H1 (cell line): ENCODE results near the gene DAAM1. TPM values are rescaled to one million over a fixed set of nuclear protein-coding genes. Genes with fewer than 3 reads are reported as not detected.

Source experiments
- CTCF ChIA-PET: fragments of 300-600 bp; sonication (Branson Sonifier 250); formaldehyde crosslinking; loops from one replicate; lab custom pipeline; 2021; ENCODE audit not compliant: partially characterized antibody; lab: Charles Lee
- POLR2A ChIA-PET: fragments of 300-600 bp; sonication (Branson Sonifier 250); formaldehyde crosslinking; loops from one replicate; lab custom pipeline; 2021; ENCODE audit warnings: inconsistent platforms; ENCODE audit not compliant: partially characterized antibody; lab: Charles Lee
- DNase-seq, 2 experiments: peaks; one replicate each; pipeline versions ENCODE4 v3.0.0 to v3.0.0-alpha.2; 2010 to 2022; ENCODE audit warnings: low spot score in 2 of 2, low read depth in 1 of 2, mixed read lengths in 1 of 2
- FAIRE-seq: peaks from 2 replicates; lab custom pipeline; 2011; peaks lifted over from hg19 to GRCh38; lab: Jason Lieb, UNC
- H2AFZ ChIP-seq: 2 replicates; pipeline ENCODE4 v1.8.1; 2012; ENCODE audit warnings: low read length, inconsistent platforms
- H2AK5ac ChIP-seq: 2 replicates; pipeline ENCODE4 v1.6.1; 2013; ENCODE audit warnings: low read depth, low read length
- H2BK120ac ChIP-seq: replicated peaks from 2 replicates; pipeline ENCODE3; 2013; ENCODE audit warnings: low read depth, low read length, inconsistent platforms
- H2BK12ac ChIP-seq: 2 replicates; pipeline ENCODE4 v1.6.1; 2013; ENCODE audit warnings: low read depth, low read length
- H2BK15ac ChIP-seq: 2 replicates; pipeline ENCODE4 v1.6.1; 2013; ENCODE audit warnings: low read length
- H2BK20ac ChIP-seq: 2 replicates; pipeline ENCODE4 v1.6.1; 2013; ENCODE audit warnings: low read length
- H2BK5ac ChIP-seq: 2 replicates; pipeline ENCODE4 v1.6.1; 2013; ENCODE audit warnings: low read depth, low read length
- H3K14ac ChIP-seq: 2 replicates; pipeline ENCODE4 v1.6.1; 2013; ENCODE audit warnings: inconsistent platforms; ENCODE audit not compliant: insufficient read length
- H3K18ac ChIP-seq: 2 replicates; pipeline ENCODE4 v1.6.1; 2013; ENCODE audit warnings: low read length; ENCODE audit errors: extremely low read depth
- H3K23ac ChIP-seq: 2 replicates; pipeline ENCODE4 v1.6.1; 2013; ENCODE audit warnings: inconsistent platforms; ENCODE audit not compliant: insufficient read length
- H3K23me2 ChIP-seq: 2 replicates; pipeline ENCODE4 v1.6.1; 2013; ENCODE audit warnings: low read depth, low read length
- H3K27ac ChIP-seq: 2 replicates; pipeline ENCODE4 v1.6.1; 2011; ENCODE audit warnings: low read depth, low read length, inconsistent platforms
- H3K27me3 ChIP-seq, 4 experiments: replicated peaks in 1 of 4; 1 replicate in 1 of 4; 2 replicates in 3 of 4; pipeline versions ENCODE4 v1.6.1 to v1.8.1; 2011 to 2013; ENCODE audit warnings: low read length in 3 of 4, mild to moderate bottlenecking in 3 of 4, inconsistent platforms in 2 of 4, mixed read lengths in 2 of 4, moderate library complexity in 1 of 4; ENCODE audit not compliant: control insufficient read depth in 3 of 4, insufficient read depth in 3 of 4; ENCODE audit errors: extremely low read depth in 1 of 4
- H3K36me3 ChIP-seq, 4 experiments: 2 replicates each; pipeline versions ENCODE4 v1.6.1 to v1.8.1; 2011 to 2013; ENCODE audit warnings: mild to moderate bottlenecking in 4 of 4, low read length in 3 of 4, moderate library complexity in 2 of 4, control low read depth in 1 of 4, inconsistent platforms in 1 of 4; ENCODE audit not compliant: insufficient read depth in 4 of 4, control insufficient read depth in 2 of 4
- H3K4ac ChIP-seq: replicated peaks from 2 replicates; pipeline ENCODE3; 2013; ENCODE audit warnings: low read length, low read depth, mixed read lengths, inconsistent platforms; ENCODE audit not compliant: insufficient read length
- H3K4me1 ChIP-seq, 4 experiments: replicated peaks in 1 of 4; 1 replicate in 1 of 4; 2 replicates in 3 of 4; pipeline versions ENCODE4 v1.6.1 to v1.8.1; 2011 to 2013; ENCODE audit warnings: low read length in 3 of 4, inconsistent platforms in 2 of 4, mixed read lengths in 1 of 4; ENCODE audit not compliant: insufficient read depth in 4 of 4, control insufficient read depth in 3 of 4
- H3K4me2 ChIP-seq, 2 experiments: 2 replicates each; pipeline versions ENCODE4 v1.6.1 to v1.8.1; 2011 to 2013; ENCODE audit warnings: low read depth in 2 of 2, low read length in 2 of 2, control low read depth in 1 of 2, inconsistent platforms in 1 of 2, mild to moderate bottlenecking in 1 of 2; ENCODE audit not compliant: insufficient read depth in 1 of 2
- H3K4me3 ChIP-seq, 4 experiments: fragments of 200-600, 300-600 bp in 1 of 4; sonication (generic), shearing (Covaris generic), sonication (Bioruptor Twin) in 1 of 4; 2 replicates each; pipeline versions ENCODE4 v1.5.1 to v1.8.1; 2011 to 2016; ENCODE audit warnings: low read length in 4 of 4, low read depth in 3 of 4, control low read depth in 2 of 4, inconsistent platforms in 2 of 4, mild to moderate bottlenecking in 2 of 4, mixed read lengths in 1 of 4, moderate library complexity in 1 of 4; ENCODE audit not compliant: insufficient read depth in 2 of 4; ENCODE audit errors: extremely low read depth in 1 of 4
- H3K56ac ChIP-seq: replicated peaks from 2 replicates; pipeline ENCODE3; 2013; ENCODE audit warnings: low read depth, mild to moderate bottlenecking, mixed read lengths, low read length, inconsistent platforms; ENCODE audit not compliant: insufficient read length
- H3K79me1 ChIP-seq: 2 replicates; pipeline ENCODE4 v1.6.1; 2013; ENCODE audit warnings: low read depth, low read length, control low read depth
- H3K79me2 ChIP-seq, 2 experiments: 2 replicates each; pipeline versions ENCODE4 v1.6.1 to v1.8.1; 2012 to 2013; ENCODE audit warnings: low read length in 2 of 2, mild to moderate bottlenecking in 2 of 2, inconsistent platforms in 1 of 2; ENCODE audit not compliant: insufficient read depth in 2 of 2, control insufficient read depth in 1 of 2
- H3K9ac ChIP-seq, 4 experiments: replicated peaks in 1 of 4; 1 replicate in 1 of 4; 2 replicates in 3 of 4; pipeline versions ENCODE4 v1.6.1 to v1.8.1; 2011 to 2013; ENCODE audit warnings: low read depth in 3 of 4, low read length in 3 of 4, control low read depth in 2 of 4, mild to moderate bottlenecking in 2 of 4, moderate library complexity in 2 of 4, inconsistent platforms in 1 of 4; ENCODE audit errors: extremely low read depth in 1 of 4
- H3K9me3 ChIP-seq, 2 experiments: 2 replicates each; pipeline versions ENCODE4 v1.6.1 to v1.8.1; 2012 to 2013; ENCODE audit warnings: mild to moderate bottlenecking in 2 of 2, moderate library complexity in 2 of 2, control low read depth in 1 of 2, inconsistent platforms in 1 of 2, low read depth in 1 of 2, low read length in 1 of 2, mixed read lengths in 1 of 2; ENCODE audit not compliant: insufficient read depth in 2 of 2
- H4K20me1 ChIP-seq, 2 experiments: replicated peaks in 1 of 2; 2 replicates each; pipeline versions ENCODE3 to v1.8.1; 2011 to 2013; ENCODE audit warnings: inconsistent platforms in 2 of 2, low read length in 2 of 2, mild to moderate bottlenecking in 1 of 2; ENCODE audit not compliant: insufficient read depth in 2 of 2, control insufficient read depth in 1 of 2
- H4K5ac ChIP-seq: 2 replicates; pipeline ENCODE4 v1.6.1; 2013; ENCODE audit warnings: low read length, low read depth, mixed read lengths, inconsistent platforms; ENCODE audit not compliant: insufficient read length
- H4K8ac ChIP-seq: 2 replicates; pipeline ENCODE4 v1.8.0; 2013; ENCODE audit warnings: mild to moderate bottlenecking, moderate library complexity, low read length, inconsistent platforms; ENCODE audit not compliant: insufficient read depth; ENCODE audit errors: extremely low read depth
- H4K91ac ChIP-seq: replicated peaks from 2 replicates; pipeline ENCODE3; 2013; ENCODE audit warnings: low read length, mixed read lengths, inconsistent platforms; ENCODE audit not compliant: insufficient read length
- BACH1 ChIP-seq: IDR thresholded peaks from 2 replicates; pipeline ENCODE4 v1.6.1; 2012; ENCODE audit warnings: low read length, improper control_type of control experiment
- BCL11A ChIP-seq, 2 experiments: IDR thresholded peaks; one replicate each; pipeline ENCODE4 v1.6.1; 2011; ENCODE audit warnings: low read depth in 2 of 2, low read length in 2 of 2, mild to moderate bottlenecking in 2 of 2
- CEBPB ChIP-seq: IDR thresholded peaks from 2 replicates; pipeline ENCODE4 v1.6.1; 2012; ENCODE audit warnings: low read depth, low read length
- EGR1 ChIP-seq: IDR thresholded peaks from 2 replicates; pipeline ENCODE4 v1.6.1; 2011; ENCODE audit warnings: low read depth, low read length, borderline replicate concordance
- FOSL1 ChIP-seq: IDR thresholded peaks from 2 replicates; pipeline ENCODE4 v1.6.1; 2011; ENCODE audit warnings: mild to moderate bottlenecking, low read depth, low read length, moderate library complexity; ENCODE audit not compliant: insufficient read depth
- GTF2F1 ChIP-seq: IDR thresholded peaks from 2 replicates; pipeline ENCODE4 v1.6.1; 2012; ENCODE audit warnings: low read depth, low read length, improper control_type of control experiment, borderline replicate concordance
- JUND ChIP-seq: IDR thresholded peaks from 2 replicates; pipeline ENCODE4 v1.6.1; 2011; ENCODE audit warnings: mild to moderate bottlenecking, improper control_type of control experiment, low read length
- NRF1 ChIP-seq: IDR thresholded peaks from 2 replicates; pipeline ENCODE4 v1.6.1; 2011; ENCODE audit warnings: mild to moderate bottlenecking, low read depth, low read length, improper control_type of control experiment
- RBBP5 ChIP-seq: IDR thresholded peaks from 2 replicates; pipeline ENCODE4 v1.7.1; 2012; ENCODE audit warnings: low read depth, mild to moderate bottlenecking, inconsistent platforms, low read length, moderate library complexity, borderline replicate concordance
- SIN3A ChIP-seq, 2 experiments: IDR thresholded peaks in 1 of 2; conservative IDR thresholded peaks in 1 of 2; 2 replicates each; pipeline ENCODE4 v1.6.1; 2011 to 2012; ENCODE audit warnings: low read length in 2 of 2, improper control_type of control experiment in 1 of 2, low read depth in 1 of 2, mild to moderate bottlenecking in 1 of 2
- SP1 ChIP-seq: IDR thresholded peaks from 2 replicates; pipeline ENCODE4 v1.6.1; 2011; ENCODE audit warnings: low read depth, low read length
- SP4 ChIP-seq: IDR thresholded peaks from 2 replicates; pipeline ENCODE4 v1.6.1; 2012; ENCODE audit warnings: low read length, inconsistent platforms
- TAF7 ChIP-seq: optimal IDR thresholded peaks from 2 replicates; pipeline ENCODE3; 2011; ENCODE audit warnings: low read depth, mild to moderate bottlenecking, inconsistent platforms, low read length, moderate library complexity, borderline replicate concordance
- WGBS, 2 experiments: shearing (Covaris generic) in 1 of 2; methylation state at CpG; one replicate each; pipeline versions ENCODE4 v1.1.6 to v1.1.7; 2013 to 2015; ENCODE audit warnings: low lambda C conversion rate in 2 of 2, mixed read lengths in 2 of 2, inconsistent platforms in 1 of 2, low coverage in 1 of 2, missing lambda C conversion rate in 1 of 2; ENCODE audit not compliant: insufficient replicate concordance in 2 of 2, insufficient coverage in 1 of 2, insufficient read length in 1 of 2; ENCODE audit errors: extremely low coverage in 1 of 2, missing lambda C conversion rate in 1 of 2; 5-methylcytosine and 5-hydroxymethylcytosine counted together
- polyA plus RNA-seq, 7 experiments: library from polyadenylated mRNA; depleted of rRNA in 3 of 7; stranded (reverse) in 5 of 7; unstranded in 2 of 7; fragments of >200 nt in 5 of 7; fragments of 200-250 nt in 2 of 7; gene quantifications; 1 replicate in 5 of 7; 2 replicates in 1 of 7; 4 replicates in 1 of 7; pipeline versions ENCODE4 v1.2.1 to v1.2.3, GENCODE V29; 2011 to 2013; ENCODE audit warnings: missing spikeins in 2 of 7, mixed read lengths in 2 of 7
- total RNA-seq: library from RNA; stranded (reverse); fragmentation: NEBNext Ultra II Directional; extraction: Animal tissue kit (Norgen Biotek cat#: 25700); gene quantifications from 2 replicates; pipeline ENCODE4 v1.2.1, GENCODE V29; 2021

Gene DAAM1
- total and polyA plus RNA-seq, 2 of the 8 experiments (the other 6 are each of a cell fraction or from before 2014, with no cell fraction given): 5.0 to 44.9 TPM

DNA sequence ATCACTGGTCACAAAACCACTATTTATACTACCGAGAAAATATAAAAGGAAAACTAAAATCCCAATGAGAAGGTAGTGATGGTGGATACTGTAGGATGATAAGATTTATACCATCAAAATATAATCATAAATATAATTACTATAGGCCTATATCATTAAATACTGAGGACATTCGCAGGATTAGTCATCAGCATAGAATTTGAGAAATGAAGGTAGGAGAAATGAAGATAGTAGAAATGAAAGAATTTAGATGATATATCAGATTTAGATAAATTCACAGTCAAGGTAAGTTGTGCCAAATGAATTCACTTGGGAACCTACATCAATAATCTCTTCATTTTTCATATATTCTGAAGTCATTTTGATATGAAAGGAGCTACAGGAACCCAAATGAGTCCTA is 82.8 kb downstream of the DAAM1 start:
- no peak for TF ChIP-seq SIN3A (conservative IDR thresholded peaks at IDR 0.05 in 1 of 2, IDR thresholded peaks at IDR 0.05 in 1 of 2; ENCODE audit: low read depth in 1 of 2, low read length in 2 of 2)
- TF ChIP-seq NRF1: no peak
- no peak for TF ChIP-seq SP4
- TF ChIP-seq TAF7: no peak
- no peak for TF ChIP-seq RBBP5
- no peak for TF ChIP-seq GTF2F1
- no peak for TF ChIP-seq FOSL1
- TF ChIP-seq BACH1: no peak
- TF ChIP-seq EGR1: no peak
- no peak for TF ChIP-seq SP1
- TF ChIP-seq BCL11A (IDR thresholded peaks at IDR 0.05; ENCODE audit: low read depth in 2 of 2, low read length in 2 of 2): no peak
- no peak for TF ChIP-seq CEBPB
- TF ChIP-seq JUND: no peak
- no peaks in the 10 kb centered on the region for H3K79me1 ChIP-seq
- no peaks in the 10 kb centered on the region for H3K79me2 ChIP-seq
- no peak overlapping the region for H3K14ac ChIP-seq
- no peak overlapping the region for H3K4me3 ChIP-seq
- no peak overlapping the region for H2AFZ ChIP-seq
- H4K91ac ChIP-seq: no peak overlapping the region
- H2BK15ac ChIP-seq: no peak overlapping the region
- H3K18ac ChIP-seq: no peak overlapping the region
- no peak overlapping the region for H2BK12ac ChIP-seq
- no peak overlapping the region for H4K5ac ChIP-seq
- H3K9ac ChIP-seq: no peak overlapping the region
- H3K4me2 ChIP-seq: no peak overlapping the region
- H2BK120ac ChIP-seq: no peak overlapping the region
- H3K56ac ChIP-seq: no peak overlapping the region
- no peak overlapping the region for H2BK5ac ChIP-seq
- H2BK20ac ChIP-seq: no peak overlapping the region
- H2AK5ac ChIP-seq: no peak overlapping the region
- no peak for DNase-seq
- H3K27ac ChIP-seq: no peak overlapping the region
- no peaks in the 10 kb centered on the region for H3K36me3 ChIP-seq
- H4K20me1 ChIP-seq: no peaks in the 10 kb centered on the region
- no peak for FAIRE-seq
- no peak overlapping the region for H4K8ac ChIP-seq
- 92% methylated on average over 2 of the region's 2 CpGs; no CpG with 5 or more reads in 1 of the 2 experiments for WGBS, 2 experiments
- ChIA-PET CTCF (interaction anchor here (1.5 kb wide), 1 partner anchor 8 kb away, joined by 8 read pairs; no protein-coding TSS in a partner anchor), POLR2A (no interaction called here)
- no peaks in the 10 kb centered on the region for H3K27me3 ChIP-seq
- no peaks in the 10 kb centered on the region for H3K23me2 ChIP-seq
- H3K4me1 ChIP-seq: 0 out of 7 replicates have a peak, but pooled peaks cover 0 to 2% (median 0%) of the 10 kb centered on the region in 4 experiments
- H3K9me3 ChIP-seq: no peaks in the 10 kb centered on the region
- no peak overlapping the region for H3K4ac ChIP-seq
- no peak overlapping the region for H3K23ac ChIP-seq
